Effector CD4-positive, alpha-beta T cell (primary cell): Measurements from ENCODE around the gene INSL6. TPM values are rescaled to one million over a fixed set of nuclear protein-coding genes. Genes with fewer than 3 reads are reported as not detected.
"Not testable (repeated sequence)": the region's sequence is repeated elsewhere in the genome, so short reads cannot be mapped to it uniquely, and the experiment has no call there.

Experiments used
- DNase-seq: peaks from one replicate; pipeline ENCODE4 v3.0.0-alpha.2; 2020
- total RNA-seq: gene quantifications from one replicate; lab custom pipeline; 2026; lab: John Stamatoyannopoulos, UW

INSL6 gene, protein sequence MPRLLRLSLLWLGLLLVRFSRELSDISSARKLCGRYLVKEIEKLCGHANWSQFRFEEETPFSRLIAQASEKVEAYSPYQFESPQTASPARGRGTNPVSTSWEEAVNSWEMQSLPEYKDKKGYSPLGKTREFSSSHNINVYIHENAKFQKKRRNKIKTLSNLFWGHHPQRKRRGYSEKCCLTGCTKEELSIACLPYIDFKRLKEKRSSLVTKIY
- total RNA-seq = not detected

DNA sequence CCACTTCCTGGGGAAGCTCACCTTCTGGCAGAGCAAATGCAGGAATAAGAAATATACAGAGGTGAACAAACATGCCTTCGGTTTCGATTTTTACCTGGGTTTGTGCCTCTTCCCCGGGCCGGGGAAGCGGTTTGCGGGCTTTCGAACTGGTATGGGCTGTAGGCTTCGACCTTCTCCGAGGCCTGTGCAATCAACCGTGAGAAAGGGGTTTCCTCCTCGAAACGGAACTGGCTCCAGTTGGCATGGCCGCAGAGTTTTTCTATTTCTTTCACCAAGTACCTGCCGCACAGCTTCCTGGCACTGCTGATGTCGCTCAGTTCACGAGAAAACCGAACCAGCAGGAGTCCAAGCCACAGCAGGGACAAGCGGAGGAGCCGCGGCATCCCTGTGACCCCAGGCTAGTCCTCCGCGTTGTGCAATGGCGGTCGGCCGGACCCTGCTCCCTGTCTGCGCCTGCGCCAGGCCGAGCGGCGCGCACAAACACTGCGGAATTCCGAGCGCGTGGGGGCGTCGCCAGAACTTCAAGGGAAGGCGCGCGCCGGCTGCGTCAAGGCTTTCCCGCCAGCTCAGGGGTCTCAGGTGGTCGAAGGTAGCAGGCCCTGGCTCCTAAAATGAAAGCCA, at the start of gene INSL6:
TSS of gene INSL6 (minus strand) at position 420 of the 621 bp plus-strand sequence. CDS start at position 383, 37 bp downstream.
- DNase-seq = no peak

DNA sequence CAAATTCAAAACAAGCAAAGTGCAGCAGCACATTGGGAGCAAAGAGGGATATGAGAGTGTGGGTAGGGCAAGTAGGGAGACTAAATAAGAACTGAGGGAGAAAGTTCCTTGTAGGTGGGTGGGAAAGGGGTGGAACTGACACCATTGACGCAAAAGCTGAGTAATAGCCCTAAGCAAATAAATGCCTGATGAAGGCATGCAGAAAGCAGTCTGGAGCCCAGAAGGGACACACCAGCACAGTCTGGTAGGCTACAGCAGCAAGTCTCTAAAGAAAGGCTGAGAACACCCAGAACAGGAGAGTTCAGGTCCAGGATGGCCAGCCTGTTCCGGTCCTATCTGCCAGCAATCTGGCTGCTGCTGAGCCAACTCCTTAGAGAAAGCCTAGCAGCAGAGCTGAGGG, 45.8 kb upstream of the INSL6 start, which contains the start of gene INSL4:
TSS of gene INSL4 (plus strand) at position 208 of the 400 bp plus-strand sequence. CDS start at position 313, 105 bp downstream.
- no peak for DNase-seq

DNA sequence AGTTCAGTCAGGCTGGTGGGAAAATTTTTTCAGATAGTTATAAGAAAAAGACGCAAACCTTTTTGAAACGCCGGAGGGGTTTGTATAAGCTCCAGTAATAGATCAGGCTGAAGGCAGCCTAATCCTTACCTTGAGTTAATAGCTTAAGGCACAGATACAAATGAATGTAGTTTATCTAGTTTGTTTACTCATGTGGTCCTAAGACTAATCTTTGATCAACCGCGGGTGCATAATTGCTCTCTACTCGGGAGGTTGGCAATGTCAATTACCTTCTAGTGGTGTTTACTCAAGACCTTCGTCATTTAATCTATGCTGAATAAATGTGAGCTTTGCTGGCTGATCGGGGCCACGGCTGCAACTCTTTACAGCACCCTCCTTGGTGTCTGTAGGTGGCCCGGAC, 45.1 kb upstream of the INSL6 start:
- no peak for DNase-seq

DNA sequence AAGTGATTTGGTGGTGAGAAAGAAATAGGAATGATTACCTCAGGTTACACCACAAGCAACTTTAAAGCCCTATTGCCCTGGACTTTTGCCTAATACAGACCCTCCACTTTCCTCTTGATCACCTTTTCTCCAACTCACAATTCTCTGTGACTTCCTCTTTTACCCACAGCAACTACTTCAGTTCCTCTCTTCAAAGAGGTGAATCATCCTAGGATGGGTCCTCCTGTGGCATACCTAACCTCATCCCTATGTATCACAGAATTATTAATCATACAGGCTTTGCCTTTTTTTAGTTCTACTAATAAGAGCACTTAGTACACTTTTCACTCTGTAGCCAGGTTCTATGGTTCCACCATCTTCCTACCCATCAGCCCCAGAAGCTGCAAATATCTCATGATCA, 19.6 kb upstream of the INSL6 start:
- no peak for DNase-seq

DNA sequence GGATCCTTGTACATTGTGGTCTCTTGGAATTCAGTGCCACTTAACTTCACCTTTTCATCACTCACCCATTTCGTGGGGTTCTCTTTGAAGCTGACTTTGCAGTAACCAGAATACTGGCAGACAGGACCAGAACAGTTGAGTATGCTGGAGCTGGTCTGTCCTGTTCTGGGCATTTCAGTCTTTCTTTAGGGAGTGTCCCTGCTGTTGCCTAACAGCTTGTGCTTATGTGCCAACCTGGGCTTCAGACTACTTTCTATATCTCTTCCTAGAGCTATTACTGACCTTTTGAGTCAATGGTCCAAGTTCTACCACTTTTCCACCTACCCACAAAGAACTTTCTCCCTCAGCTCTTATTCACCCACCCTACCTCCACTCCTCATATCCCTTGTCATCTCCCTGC, 10.0 kb upstream of the INSL6 start:
- DNase-seq = no peak

DNA sequence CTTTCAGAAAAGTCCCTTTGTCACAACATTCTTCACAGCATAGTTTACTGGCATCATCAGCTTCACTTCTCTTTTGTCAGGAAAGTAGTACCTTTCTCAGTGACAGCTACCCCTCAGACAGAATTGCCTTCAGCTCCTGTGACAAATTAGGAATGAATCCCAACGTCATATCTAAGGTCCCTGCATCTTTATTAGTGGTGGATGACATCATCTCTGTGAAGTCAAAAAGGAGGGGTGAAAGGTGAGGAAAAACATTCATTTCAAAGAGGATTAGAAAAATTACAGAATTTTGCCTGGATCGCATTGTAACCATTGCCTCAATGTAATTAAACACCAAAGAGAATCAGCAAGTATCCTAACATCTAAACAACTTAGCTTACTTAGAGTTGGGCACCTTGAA, 7.9 kb upstream of the INSL6 start:
- no peak for DNase-seq

DNA sequence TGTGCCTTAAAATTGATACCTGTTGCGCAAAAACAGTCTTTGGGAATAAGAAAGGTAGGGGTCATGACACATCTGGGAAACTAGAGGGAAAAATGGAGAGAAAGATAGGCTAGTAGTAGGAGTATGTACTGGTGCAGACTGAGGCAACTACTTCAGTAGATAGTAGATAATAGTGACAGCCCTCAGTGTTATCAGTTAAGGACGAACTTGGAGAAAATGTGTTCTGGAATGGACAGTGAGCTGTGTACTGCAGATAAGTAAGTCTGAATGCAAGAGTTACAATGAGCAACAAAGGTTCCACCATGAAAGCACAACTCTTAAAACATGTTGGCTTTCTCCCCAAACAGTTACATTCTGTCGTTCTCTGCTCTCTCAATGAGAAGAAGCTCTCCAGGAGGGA, 6.5 kb upstream of the INSL6 start:
- DNase-seq = no peak

DNA sequence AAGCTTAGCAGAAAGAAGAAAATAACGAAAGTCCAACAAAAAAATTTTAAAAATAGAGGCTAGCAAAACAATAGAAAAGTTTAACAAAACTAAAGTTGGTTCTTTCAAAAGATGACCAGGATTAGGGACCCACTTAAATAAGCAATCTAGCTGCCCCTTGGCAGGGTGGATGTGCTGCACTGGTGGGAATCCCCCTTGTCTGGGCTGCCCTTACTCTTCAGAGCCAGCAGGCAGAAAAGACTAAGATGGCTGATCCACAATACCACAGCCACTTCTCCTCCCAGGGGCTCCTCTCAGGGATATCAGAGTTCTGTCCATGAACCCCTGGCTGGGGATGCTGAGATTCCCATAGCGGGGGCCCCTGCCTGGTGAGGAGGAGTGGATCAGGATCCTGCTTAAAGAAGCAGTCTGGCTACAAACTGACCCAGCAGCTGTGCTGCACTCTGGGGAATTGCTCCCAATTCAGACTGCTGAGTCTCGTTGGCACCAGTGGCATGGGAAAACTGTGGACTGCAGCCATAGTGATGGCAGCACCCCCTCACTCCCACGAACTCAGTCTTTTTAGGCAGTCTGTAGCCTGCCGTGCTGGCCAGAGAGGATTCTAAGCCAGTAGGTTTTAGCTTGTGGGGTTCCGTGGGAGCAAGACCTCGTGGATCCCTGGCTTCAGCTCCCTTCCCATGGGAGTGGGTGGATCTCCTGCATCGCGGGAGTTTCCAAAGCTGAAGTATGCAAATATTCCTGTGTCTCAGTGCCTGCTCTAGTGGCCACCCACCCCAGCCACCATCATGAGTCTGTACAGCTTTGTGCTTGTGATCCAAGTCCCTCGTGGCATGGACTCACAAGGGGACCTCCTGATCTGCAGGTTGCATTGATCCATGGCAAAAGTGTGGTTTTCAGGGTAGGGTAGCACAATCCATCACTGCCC, 2.9 kb upstream of the INSL6 start:
- DNase-seq = no peak

DNA sequence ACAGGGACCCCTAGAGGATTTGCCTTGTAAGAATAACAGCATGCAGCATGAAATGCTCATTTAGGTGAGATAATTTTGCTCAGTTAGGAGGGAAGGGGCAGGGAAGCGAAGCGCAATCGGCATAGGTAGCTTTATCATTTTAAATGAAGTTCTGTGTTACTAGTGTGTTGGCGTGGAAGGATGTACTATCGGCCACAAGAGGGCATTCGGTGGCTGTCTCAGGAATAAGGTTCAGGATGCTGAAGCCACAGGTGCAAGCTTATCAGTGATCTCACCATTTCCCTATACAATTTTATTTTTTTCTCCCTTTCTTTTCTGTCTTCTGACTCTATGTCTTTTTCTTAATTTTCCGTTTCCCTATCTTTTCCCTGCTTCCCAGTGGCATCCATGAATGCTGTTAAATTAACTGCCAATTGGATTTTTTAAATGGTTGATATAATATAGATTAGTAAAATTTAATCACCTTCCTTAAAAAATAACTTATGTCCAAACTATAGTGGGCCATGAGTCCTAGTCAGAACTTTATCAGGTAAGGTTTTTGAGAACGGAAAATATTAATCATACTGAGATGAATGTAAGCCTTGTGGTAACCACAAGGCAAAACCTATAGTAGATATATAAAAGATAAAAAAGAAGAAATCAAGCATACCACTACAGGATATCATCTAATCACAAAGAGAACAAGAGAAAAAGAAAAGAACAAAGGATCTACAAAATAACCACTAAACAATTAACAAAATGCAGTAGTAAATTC, 1.2 kb upstream of the INSL6 start:
- DNase-seq = peak; percentile 45

DNA sequence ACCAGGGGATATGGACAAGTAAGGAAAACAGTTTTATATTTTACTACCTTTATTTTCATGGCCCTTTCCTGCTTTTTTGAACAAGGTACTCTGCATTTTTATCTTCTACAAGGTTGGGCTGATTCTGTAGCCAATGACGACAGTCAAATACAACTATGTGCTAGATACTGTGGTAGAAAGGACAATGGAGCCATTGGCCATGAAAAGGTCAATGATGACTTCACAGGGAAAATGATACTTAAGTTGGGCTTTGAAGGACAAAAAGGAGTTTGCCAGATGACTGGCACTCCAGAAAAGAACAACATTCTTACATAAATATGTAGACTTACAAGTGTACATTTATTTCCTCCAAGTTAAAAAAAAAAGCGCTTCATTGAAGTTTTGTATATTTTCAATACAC, 663 bp downstream of the INSL6 start:
- no peak for DNase-seq

DNA sequence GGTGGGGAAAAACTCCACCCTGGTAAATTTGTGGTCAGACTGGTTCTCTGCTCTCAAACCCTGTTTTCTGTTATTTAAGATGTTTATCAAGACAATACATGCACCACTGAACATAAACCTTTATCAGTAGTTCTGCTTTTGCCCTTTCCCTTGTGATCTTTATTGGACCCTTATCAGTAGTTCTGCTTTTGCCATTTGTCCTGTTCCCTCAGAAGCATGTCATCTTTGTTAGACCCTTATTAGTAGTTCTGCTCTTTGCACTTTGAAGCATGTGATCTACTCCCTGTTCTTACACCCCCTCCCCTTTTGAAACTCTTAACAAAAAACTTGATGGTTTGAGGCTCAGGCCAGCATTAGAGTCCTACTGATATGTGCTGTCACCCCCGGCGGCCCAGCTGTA, 4.8 kb downstream of the INSL6 start:
- DNase-seq = not testable (repeated sequence)

DNA sequence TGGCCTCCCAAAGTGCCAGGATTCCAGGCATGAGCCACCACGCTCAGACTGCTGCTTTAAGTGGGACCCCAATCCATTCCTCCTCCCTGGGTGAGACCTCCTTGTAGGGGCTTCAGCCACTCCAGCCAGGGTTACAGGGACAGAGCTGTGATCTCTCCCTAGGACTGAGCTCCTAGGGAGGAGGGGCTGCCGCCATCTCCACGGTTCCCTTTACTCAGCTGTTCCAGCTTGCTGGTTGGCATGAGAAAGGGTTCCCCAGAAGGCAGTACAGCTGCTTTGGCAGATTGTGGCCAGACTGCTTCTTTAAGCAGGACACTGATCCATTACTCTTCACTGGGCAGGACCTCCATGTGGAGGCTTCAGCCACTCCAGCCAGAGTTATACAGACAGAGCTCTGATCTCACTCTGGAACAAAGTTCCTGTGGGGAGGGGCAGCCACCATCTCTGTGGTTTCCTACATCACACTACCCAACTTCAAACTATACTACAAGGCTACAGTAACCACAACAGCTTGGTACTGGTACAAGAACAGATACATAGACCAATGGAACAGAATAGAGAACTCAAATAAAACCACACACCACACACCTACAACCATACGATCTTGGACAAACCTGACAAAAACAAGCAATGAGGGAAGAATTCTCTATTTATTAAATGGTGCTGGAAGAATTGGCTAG, 7.2 kb downstream of the INSL6 start:
- DNase-seq = no peak

DNA sequence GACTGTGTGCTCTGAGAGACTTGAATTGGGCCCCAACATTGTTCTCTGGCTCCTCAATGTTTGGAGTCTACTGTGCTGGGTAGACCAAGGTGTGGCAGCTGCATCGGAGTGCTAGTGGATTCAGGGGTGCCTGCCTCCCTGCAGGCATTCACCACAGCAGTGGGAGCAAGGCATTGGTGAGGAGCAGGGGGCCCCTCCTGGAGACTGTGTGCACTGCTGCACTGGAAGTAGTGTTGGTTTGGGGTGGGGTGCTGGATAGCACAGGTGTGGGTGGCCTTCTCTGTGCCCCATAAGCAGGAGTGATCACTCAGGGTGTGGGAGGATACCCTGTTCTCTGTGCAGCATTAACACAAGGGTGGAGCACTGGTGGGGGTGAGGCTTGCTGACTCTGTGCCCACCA, 39.2 kb downstream of the INSL6 start:
- no peak for DNase-seq

DNA sequence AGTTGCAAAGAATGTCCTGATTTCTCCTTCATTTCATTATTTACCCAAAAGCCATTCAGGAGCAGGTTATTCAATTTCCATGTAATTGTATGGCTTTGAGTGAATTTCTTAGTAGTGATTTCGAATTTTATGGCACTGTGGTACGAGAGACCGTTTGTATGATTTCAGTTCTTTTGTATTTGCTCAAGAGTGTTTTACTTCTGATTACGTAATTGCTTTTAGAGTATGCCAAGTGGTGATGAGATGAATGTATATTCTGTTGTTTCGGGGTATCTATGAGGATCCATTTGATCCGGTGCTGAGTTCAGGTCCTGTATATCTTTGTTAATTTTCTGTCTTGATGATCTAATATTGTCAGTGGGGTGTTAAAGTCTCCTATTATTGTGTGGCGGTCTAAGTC, 41.2 kb downstream of the INSL6 start:
- DNase-seq = no peak

DNA sequence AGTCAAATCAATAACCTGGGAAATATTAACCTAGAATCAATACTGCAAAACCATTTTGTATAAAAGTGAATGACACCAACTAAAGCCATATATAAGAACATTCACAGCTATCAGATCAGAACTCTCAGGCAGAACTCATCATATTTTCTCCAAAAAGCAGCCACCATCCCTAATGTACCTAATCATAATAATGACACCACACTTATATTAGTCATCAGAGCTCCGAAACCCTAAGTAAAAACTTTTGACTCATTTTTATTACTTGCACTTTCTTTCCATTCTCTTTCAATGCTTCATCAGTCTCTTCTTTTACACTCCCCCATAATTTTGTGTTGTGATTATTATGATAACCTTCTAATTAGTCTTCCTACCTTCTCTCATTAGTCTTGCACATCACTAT, 45.3 kb downstream of the INSL6 start:
- no peak for DNase-seq

DNA sequence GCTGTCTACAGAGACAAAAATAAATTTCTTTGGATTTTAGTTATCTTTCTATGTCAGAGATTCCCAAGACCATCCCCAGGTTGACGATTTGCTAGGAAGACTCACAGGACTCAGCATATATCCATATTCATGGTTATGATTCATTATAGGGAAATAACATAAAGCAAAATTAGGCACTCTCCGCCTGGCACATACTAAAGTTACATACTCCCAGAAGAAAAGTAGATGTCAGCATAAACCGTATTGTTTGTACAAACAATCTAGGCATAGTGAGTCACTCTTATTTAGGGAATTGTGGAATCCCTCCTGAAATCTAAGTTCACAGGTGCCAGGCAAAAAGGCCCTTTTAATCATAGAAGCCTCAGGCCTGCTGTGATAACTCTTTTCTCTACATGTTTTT, 62.9 kb downstream of the INSL6 start:
- DNase-seq = no peak

DNA sequence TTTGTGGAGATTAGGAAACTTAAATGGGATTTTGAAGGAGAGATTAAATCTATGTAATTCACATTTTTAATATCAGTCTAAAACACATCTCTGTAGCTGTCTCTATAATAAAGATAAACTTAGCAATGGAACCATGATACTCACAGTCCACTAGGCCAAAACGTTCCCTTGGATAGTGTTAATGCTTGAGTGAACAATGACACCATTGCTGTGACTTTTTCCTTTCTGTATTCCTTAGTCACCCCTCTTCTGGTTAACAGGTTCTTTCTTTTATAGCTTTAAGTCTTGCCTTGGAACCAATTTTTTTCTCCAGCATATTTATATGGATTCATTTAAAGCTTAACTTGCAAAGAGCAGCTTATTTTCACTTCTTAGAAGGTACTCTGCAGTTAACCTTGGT, 63.3 kb downstream of the INSL6 start:
- no peak for DNase-seq

DNA sequence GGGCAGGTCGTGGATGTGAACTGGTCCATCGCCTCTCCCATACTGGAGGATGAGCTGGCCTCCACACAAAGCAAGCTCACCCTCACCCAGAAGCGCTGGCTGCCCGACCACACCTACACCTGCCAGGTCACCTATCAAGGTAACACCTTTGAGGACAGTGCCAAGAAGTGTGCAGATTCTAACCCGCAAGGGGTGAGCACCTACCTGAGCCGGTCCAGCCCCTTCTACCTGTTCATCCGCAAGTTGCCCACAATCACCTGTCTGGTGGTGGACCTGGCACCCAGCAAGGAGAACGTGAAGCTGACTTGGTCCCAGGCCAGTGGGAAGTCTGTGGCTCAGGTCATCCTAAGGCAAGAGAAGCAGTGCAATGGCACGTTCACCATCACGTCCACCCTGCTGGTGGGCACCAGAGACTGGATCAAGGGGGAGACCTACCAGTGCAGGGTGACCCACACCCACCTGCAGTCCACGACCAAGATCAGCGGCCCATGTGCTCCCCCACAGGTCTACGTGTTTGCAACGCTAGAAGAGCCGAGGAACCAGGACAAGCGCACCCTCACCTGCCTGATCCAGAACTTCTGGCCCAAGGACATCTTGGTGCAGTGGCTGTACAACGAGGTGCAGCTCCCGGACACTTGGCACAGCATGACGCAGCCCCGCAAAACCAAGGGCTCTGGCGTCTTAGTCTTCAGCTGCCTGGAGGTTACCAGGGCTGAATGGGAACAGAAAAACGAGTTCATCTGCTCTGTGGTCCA, 71.3 kb downstream of the INSL6 start:
- no peak for DNase-seq
